IPS DF 19.7 (cell line): ENCODE results near the gene NECAB3.
"Not testable (repeated sequence)": the region's sequence is repeated elsewhere in the genome, so short reads cannot be mapped to it uniquely, and the experiment has no call there.

Experiments
- DNase-seq: peaks from one replicate; pipeline ENCODE4 v3.0.0-alpha.2; 2013; ENCODE audit warnings: low read depth, low spot score

Gene NECAB3

DNA sequence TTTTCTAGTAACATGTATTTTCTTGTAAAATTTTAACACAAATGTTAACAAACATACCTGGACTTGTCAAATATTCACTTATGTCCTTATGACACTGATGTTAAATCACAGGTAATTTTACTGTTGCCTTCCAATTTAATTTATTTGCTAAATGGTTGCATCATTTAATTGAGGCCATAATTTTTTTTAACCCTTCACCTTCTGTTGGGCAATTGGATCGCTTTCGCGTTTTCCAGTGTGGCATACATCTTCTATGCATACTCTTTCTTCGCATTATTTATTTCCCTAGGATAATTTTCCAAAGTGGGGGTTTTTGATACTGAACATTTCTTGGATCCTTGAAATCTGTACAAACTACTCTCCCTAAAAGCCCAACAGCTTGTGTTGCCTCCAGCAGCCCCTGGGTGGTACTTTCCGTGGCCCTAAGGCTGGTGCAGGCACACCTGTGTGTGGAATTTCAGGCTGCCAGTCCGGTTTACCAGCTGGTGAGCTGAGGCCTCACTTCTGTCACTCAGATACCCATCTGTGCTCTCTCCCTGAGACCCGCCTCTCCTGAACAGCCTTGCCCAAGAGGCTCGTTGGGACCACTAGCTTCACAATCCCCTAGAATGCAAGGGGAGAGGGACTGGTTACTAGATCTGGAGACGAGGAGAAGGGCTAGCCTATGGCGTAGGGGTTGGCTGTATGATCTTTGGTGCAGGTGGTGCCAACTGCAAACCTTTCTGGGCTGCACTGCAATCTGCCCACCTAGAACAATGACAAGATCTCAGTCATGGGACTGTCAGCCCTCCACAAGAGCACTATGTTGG, 23.3 kb downstream of the NECAB3 start:
- no peak for DNase-seq

DNA sequence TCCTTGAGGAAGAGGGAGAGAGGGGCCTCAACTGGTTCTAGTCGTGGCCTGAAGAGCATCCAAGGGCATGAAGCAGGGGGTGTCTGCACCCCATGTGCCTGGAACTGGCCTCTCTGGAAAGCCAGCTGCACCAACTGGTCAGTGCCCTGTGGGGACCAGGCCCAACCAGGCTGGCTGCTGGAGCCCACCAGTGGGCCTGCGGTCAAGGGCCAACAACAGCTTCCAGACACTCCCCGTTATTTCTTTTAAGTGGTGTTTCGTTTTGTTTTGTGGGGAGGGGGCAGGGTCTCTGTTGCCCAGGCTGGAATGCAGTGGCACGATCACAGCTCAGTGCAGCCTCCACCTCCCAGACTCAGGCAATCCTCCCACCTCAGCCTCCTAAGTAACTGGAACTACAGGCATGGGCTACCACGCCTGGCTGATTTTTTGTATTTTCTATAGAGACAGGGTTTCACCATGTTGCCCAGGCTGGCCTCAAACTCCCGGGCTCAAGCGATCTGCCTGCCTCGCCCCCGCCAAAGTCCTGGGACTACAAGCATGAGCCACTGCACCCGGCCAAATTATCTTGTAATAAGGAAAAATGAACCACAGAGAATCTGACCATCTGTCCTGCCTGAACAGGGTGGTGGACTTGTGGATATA, 24.0 kb downstream of the NECAB3 start:
- no peak for DNase-seq

DNA sequence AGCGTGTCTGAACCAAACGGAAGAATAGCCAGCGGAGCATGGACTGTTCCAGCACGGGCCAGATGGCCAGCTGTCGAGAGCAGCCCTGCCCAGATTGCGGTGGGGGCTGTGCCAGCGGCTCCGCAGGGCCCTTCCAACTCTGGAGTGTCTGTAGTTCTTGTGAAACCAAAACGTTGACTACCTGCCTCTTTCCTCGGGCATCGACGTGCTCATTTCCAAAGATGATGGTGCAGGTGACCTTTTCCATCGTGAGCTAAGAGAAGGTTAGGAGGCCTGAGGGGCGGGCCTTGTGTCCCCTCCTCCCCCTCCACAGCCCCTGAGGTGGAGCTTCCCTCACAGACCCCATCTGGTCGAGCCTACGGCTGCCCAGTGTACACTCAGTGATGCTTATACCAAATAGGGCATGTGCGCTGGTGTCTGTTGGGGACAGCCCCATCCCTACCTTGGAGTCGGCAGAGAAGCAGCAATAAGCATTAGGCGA, 25.0 kb downstream of the NECAB3 start:
- DNase-seq: no peak

DNA sequence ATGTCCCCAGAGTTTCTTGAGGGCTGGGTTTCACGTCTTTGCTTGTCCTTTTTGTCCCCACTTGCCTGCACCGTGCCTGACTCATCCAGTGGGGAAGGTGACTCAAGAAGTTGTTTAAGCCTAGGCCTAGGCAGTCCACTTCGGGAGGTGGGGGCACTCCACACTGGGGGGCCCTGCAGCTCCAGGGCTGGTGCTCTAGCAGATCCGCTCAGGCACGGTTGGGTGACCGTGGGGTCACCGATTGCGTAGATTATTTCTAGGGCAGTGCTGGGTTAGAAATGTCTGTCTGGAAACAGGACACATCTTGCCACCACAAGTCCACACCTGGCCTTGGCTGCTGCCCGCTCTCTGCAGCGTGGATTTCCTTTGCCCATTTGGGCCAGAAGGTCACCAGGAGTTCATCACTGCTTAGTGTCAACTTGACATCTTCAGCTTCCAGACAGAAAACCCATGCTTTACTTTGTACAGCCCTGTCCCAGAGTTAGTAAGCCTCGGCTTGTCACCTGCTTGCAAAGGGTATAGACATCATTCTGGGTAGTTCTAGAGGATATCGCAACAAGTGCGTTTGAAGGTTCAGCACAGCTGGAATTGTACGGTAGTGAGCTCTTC, 25.7 kb downstream of the NECAB3 start:
- DNase-seq: no peak

DNA sequence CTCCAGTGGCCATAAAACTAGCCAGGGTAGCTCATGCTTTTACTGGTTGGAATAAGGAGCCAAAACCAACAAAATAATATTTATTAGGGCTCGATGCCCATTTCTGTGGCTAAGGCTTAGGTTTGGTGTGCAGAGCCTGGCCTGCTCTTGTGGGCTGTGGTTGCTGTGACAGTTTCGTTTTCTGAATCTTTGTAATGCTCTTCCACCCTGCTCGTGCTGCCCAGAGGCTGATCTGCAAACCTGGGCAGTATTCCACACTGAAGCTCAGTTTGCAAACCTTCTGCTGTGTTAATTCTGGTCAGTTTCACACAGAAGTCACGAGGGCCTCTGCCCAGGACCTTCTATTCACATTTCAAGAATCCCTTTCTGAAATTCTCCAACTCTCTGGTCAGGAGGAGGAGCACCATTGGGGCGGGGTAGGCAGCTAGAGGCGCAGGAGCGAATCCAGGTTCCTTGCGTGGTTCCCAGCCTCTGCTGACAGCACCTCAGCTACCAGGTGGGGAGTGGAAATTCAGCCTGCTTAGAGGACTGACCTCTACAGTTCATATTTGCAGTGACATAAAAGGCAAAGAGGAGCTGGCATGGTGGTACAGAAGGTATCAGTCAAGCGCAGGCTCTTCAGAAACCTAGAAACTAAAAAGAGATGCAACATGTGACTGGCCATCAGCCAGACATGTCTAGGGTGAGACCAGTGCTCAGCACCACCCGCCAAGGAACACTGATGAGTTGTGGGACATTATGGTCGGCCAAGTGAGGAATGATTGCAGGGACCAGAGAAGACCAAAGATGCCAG, 26.4 kb downstream of the NECAB3 start:
- DNase-seq: no peak

DNA sequence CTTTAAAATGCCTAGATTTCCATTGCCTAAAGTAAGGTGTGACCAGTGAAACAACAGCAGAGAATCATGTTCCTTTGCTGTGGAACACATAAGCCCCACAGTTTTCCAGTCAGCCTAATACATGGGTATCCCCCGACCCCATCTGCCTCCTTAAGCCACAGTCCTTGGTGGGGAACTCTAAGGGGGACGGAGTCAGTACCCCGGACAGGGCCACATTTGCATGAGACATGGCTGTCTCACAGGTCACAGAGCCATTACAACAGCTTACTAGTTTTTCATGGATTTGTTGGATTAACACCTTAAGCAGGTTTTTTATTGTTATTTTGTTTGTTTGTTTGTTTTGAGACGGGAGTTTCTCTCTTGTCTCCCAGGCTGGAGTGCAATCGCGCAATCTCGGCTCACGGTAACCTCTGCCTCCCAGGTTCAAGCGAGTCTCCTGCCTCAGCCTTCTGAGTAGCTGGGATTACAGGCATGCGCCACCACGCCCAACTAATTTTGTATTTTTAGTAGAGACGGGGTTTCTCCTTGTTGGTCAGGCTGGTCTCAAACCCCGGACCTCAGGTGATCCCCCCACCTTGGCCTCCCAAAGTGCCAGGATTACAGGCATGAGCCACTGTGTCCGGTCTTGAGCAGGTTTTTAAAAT, 27.1 kb downstream of the NECAB3 start:
- not testable (repeated sequence) for DNase-seq

- no peak for DNase-seq
Measured at GRCh38 chr20:33646191-33646590, 28.0 kb downstream of the NECAB3 start.

DNA sequence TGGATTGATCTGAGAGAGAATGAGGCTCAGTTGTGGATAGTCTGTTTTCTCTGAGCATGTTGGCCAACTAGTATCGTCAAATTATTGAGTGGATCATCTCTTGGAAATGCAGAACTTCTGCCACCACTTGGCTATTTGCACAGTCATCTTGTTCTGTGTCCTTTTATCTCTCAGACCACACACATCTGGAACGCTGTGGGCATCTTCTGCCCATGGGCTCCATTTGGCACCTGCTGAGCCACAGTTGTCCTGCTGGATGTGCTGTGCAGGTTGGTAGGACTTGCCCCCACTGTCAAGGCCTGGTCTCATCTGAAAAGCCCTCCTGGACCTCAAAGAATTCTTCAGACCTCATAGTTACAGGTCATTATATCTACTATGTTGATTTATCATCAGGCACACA, 28.8 kb downstream of the NECAB3 start:
- no peak for DNase-seq

DNA sequence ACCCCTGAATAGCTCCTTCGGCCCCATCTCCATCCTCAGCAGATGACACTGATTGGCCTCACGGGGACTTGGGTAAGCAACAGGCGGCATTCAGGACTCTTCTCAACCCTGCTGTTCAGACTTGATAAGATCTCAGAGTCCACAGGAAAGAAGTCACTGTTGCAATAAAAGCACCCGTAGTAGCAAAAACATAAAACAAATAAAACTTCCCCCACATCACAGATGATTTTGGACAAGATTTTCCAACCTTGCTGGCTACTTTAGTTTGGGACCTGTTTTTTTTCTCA, 29.2 kb downstream of the NECAB3 start:
- no peak for DNase-seq

DNA sequence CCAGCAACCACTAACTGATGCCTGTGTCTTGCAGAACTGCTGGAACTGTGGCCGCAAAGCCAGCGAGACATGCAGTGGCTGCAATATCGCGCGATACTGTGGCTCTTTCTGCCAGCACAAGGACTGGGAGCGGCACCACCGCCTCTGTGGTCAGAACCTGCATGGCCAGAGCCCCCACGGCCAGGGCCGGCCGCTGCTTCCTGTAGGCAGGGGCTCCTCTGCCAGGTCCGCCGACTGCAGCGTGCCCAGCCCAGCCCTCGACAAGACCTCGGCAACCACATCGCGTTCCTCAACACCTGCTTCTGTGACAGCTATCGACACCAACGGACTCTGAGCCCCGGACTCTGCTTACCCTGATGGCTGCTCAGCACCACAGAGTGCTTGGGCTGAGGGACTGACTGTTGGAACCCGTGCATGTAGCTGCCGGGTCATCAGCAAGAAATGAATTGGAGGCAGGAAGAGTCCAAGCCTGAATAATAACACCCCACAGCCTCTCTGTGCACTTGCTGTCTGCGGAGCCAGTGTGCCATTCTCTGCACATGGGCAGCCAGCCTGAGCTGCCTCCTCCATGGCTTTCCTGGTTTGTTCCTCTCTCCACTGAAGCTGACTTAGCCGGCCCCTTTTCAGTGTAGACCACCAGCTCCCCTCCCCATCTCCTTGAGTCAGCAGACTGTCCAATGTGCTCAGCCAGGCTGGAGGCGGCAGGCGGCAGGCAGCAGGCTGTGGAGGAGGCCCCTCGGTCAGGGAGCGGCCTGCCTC, 29.7 kb downstream of the NECAB3 start:
- DNase-seq: no peak

DNA sequence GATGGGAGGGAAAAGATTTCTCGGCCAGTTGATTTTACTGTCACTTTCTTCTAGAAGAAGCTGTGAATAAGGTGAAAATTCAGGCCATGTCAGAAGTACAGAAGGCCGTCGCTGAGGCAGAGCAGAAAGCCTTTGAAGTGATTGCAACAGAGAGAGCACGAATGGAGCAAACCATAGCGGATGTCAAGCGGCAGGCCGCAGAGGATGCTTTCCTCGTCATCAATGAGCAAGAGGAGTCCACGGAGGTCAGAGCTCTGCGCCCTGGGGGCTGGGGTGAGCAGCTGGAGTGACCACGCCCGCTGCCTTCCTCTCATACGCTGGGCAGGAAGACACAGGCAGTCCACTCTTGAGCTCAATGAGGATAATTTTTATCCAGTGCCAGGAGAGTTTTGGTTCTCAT, 33.9 kb downstream of the NECAB3 start:
- DNase-seq: no peak

DNA sequence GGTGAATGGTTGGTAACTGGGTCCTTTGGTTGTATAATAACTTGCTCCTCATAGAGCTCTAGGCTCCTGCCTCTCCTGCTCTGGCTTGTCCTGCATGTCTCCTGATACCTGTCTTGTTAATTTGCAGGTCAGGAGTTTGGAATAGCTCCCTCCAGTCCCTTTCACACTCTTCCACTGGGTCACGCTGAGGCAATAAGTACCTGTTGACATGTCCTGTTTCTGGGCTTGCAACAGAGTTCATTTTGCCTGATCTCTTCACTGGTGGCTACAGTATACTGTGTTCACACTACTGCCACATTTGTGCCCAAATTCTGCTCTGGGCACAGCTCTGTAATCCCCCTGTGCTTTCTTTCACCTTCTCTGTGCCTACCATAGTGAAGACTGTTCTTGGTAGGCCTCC, 37.5 kb downstream of the NECAB3 start:
- no peak for DNase-seq

GRCh38 chr20:33635341-33635740, 38.9 kb downstream of the NECAB3 start:
- no peak for DNase-seq

GRCh38 chr20:33631910-33632309, 42.3 kb downstream of the NECAB3 start:
- not testable (repeated sequence) for DNase-seq

DNA sequence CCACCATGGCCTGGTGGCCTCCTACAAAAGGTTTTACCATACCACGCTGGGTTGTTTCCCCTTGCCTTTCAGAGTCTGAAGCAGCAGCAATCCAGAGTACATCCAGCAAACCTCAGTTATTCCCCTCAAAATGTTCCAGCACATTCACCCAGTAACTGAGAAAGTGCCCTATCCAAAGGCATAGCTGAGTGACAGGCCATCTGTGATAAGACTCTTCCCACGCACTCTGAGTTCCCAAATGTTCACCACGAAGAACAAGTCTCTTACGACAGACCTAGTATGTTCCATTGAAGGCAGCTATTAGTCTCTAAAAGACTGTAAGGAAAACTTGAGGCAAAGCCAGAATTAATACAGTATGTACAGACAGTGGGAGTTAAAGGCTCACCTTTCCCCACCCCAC, 43.7 kb downstream of the NECAB3 start:
- DNase-seq: no peak

DNA sequence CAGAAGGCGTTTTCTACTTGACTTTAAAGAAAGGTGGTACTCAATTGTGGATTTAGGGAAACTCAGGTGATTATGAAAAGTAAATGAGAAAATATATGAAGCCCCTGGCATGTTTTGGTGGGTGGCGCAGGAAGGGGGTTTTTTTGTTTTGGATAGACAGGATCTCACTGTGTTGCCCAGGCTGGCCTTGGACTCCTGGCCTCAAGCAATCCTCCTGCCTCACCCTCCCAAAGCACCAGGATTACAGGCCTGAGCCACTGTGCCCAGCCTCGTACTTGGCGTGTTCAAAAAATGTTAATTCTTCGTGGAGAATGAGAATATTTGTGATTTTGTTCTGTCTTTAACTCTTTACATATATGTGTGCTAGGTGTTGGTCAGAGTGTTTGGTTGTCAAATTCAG, 44.2 kb downstream of the NECAB3 start:
- DNase-seq: no peak

GRCh38 chr20:33629533-33629932, 44.7 kb downstream of the NECAB3 start:
- DNase-seq: no peak

DNA sequence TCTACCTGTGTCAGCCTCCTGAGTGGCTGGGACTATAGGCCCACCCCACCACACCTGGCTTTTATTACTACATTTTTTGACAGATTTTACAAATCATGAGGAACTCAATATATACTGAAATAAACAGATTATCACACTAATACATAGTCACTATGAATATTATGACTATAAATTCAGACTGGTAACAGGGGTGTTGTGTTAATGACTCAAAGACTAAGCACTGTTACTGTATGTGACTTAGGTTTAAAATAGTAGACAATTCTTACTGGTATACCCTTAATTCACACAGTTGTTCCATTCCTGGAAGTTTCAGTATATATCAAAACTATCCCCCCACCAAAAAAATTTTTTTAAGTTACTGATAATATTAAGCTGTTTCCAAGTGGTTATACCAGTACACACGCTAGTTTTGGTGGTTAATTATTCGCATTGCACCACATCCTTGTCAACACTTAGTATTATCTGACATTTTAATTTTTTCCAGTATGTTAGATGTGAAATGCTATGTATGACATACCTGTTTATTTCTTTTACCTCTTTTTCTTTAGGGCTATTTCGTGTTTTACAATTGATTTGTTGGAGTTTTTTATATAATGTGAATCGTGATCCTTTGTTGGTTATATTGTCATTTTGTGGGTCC, 46.5 kb downstream of the NECAB3 start:
- no peak for DNase-seq

DNA sequence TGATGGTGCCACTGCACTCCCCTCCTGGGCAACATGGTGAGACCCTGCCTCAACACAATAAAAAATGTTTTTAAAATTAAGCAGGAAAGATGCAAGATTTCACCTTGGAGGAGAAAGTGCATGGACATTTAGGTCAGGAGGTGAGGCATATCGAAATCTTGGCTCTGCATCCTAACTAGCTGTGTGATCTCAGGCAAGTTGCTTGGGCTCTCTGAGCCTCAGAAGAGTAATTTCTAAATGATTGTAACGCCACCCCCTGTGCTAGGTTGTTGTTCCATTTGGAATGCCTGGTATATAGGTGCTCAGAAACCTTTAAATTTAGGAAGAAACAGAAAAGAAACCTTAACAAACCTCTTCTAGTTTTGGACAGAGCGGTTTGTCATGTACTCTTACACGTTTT, 48.0 kb downstream of the NECAB3 start:
- DNase-seq: no peak

DNA sequence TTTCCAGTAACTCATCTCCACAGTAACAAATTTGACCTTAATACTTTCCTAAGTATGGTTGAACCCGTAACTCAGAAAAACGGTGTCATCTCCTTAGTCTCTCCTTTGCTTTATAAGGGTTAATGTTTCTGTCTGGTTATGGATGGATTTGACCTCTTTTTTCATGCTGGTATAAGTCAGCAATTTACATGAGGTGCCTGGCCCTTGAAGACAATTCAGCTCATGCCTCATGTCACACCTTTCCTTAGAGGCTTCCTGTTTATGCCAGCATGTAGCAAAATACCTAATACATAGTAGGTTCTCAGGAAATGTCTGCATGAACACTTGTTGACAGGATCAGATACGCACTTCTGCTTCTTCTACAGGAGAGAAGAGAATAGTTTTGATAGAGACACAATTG, 49.8 kb downstream of the NECAB3 start:
- DNase-seq: no peak
